Stimulated activated CD4-positive, alpha-beta T cell treated with anti-CD3 and anti-CD28 coated beads, Interleukin-4, amount 100 ng/mL, for 48 hours (primary cell): ENCODE measurements around the gene RPP30.
A peak's percentile ranks its signal among the peaks of the same experiment; 100 is the strongest.

Experiments
- DNase-seq, 2 donors: peaks; one replicate each; pipeline ENCODE4 v3.0.0-alpha.2; 2020; ENCODE audit warnings: low read depth in 2 of 2

The RPP30 gene

GRCh38 chr10:90871766-90872647 lies at the start of gene RPP30:
Gene RPP30 (plus strand): TSS chr10:90871974. CDS start chr10:90871987, 13 bp downstream.
- peak; percentile 74 to 79 for DNase-seq

- no peak for DNase-seq
Measured at GRCh38 chr10:90822508-90822907, 49.3 kb upstream of the RPP30 start.

GRCh38 chr10:90832111-90832510 lies 39.7 kb upstream of the RPP30 start:
- DNase-seq: no peak

- no peak for DNase-seq
Measured at GRCh38 chr10:90834326-90834725, 37.4 kb upstream of the RPP30 start.

GRCh38 chr10:90837486-90837885 lies 34.3 kb upstream of the RPP30 start:
- no peak for DNase-seq

GRCh38 chr10:90842725-90843124 lies 29.0 kb upstream of the RPP30 start:
- no peak for DNase-seq

- DNase-seq: no peak
Measured at GRCh38 chr10:90845726-90846125, 26.0 kb upstream of the RPP30 start.

- DNase-seq: no peak
Measured at GRCh38 chr10:90846746-90847145, 25.0 kb upstream of the RPP30 start.

GRCh38 chr10:90847436-90847835 lies 24.3 kb upstream of the RPP30 start:
- DNase-seq: no peak

GRCh38 chr10:90849956-90850749 lies 21.6 kb upstream of the RPP30 start:
- DNase-seq: no peak

GRCh38 chr10:90855126-90855525 lies 16.6 kb upstream of the RPP30 start:
- DNase-seq: no peak

GRCh38 chr10:90856261-90856660 lies 15.5 kb upstream of the RPP30 start:
- DNase-seq: no peak

GRCh38 chr10:90856964-90857634 lies 14.7 kb upstream of the RPP30 start:
- DNase-seq: no peak

- peak in 1 of 2 donors; percentile 31 for DNase-seq
Measured at GRCh38 chr10:90857635-90858460, 13.9 kb upstream of the RPP30 start, which contains the start of gene HTR7. Gene HTR7 (minus strand): TSS chr10:90858039. CDS start chr10:90857671, 368 bp downstream.

- no peak for DNase-seq
Measured at GRCh38 chr10:90858461-90858968, 13.3 kb upstream of the RPP30 start.

- DNase-seq: no peak
Measured at GRCh38 chr10:90859321-90859751, 12.4 kb upstream of the RPP30 start.

GRCh38 chr10:90860790-90861189 lies 11.0 kb upstream of the RPP30 start:
- no peak for DNase-seq

GRCh38 chr10:90862908-90863514 lies 8.8 kb upstream of the RPP30 start:
- no peak for DNase-seq

GRCh38 chr10:90865401-90865800 lies 6.4 kb upstream of the RPP30 start:
- DNase-seq: no peak

GRCh38 chr10:90866050-90866598 lies 5.7 kb upstream of the RPP30 start:
- DNase-seq: no peak
